GF-D8 (cell line): ENCODE results near the gene DNAH17.

Experiments used
- DNase-seq: peaks from one replicate; lab custom pipeline; 2025; lab: John Stamatoyannopoulos, UW

Gene DNAH17

GRCh38 chr17:78575340-78575739 lies 1.9 kb downstream of the DNAH17 start:
- no peak for DNase-seq

DNA sequence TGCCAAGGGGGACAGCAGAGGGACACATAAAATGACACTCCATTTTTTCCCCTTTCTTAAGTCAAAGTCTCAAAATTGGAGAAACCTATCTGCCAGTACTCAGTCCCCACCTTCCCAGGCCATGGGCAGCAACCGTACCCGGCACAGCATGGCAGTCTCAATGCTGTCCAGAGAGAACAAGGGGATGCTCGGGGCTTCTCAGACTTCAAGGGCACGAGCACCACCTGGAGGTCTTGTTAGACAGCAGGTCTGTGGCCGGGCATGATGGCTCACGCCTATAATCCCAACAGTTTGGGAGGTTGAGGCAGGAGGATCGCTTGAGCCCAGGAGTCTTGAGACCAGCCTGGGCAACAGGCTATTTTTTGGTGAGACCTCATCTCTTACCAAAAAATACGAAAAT lies 3.2 kb downstream of the DNAH17 start:
- DNase-seq: no peak

DNA sequence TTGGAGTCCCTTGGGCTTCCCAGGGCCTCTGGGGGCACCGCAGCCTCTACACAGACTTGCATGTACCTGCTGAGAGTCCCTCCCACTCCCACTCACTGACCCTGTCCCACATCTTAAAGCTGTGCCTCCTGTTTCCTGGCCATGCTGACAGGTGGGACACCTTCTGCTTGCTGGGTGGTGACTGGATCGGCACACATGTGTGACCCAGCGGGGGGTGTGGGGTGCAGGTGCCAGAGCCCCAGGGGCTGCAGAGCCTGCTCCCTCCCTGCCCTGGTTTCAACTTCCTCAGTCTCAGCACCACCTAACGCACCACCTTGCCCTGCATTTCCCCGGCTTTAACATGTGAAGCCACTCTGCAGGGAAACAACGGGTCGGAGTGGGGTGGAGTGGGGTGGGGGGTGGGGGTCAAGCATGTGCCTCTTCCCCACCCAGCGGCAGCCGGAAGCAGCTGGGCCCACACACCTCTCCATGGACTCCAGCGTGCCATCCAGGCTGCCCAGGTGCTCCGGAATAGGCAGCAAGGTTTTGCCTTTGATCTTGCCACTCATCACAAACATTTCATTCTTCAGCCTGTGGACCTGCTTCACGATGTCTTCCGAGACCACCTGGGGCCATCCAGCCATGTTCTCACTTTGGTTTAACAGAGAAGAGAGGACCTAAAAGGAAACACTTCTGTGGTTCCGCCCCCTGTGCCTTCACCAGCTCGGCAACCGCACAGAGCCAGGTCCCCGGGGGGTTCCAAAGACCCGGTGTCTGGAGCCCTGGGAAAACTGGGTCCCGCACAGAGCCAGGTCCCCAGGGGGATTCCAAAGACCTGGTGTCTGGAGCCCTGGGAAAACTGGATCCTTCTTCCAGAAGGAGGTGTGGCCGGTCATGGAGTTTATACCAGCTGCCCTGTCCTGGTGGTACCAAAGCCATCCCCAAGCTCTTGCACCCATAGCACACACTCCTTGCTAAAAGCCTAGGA lies 4.7 kb downstream of the DNAH17 start:
- DNase-seq: no peak

DNA sequence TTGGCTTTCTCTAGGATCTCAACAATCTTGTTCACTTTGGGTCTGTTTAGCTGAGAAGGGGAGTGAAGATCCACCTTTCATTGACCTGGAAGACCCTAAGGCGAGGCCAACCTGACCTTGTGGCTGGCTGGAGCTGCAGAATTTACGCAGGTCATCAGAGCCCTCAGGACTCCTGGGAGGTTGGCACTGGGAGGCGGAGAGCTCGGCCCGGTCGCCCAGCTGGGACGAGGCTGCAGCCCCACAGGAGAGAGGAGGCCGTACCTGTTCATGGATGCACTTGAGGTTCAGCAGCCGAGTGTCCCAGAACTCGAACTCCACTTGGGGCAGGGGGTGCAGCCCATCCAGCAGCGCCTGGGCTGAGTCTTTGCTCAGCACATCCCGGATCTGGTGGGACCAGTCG lies 5.9 kb downstream of the DNAH17 start:
- no peak for DNase-seq

DNA sequence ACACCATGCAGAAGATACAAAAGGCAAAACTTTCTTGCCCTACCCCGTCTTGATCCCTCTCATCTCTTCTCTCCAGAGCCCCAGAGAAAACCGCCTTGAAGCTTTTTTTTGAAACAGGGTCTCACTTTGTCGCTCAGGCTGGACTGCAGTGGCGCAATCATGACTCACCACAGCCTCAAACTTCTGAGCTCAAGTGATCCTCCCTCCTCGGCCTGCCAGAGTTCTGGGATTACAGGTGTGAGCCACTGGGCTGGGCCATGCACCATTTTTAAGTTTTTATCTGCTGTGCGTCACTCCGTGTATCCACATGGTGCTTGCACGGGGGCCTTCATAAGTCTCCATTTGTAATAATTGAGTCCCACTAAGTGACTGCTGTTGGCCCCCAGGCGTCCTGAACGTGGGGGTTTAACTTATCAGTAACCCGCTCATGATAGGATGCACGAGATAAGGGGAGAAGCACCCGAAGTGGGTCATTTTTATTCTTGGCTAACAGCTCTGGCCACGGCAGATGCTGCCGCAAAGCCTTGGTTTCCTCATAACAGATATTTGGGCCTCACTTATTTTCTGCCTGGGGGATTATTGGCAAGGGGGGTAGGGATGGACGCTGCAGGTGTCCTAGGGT lies 8.6 kb downstream of the DNAH17 start:
- no peak for DNase-seq

GRCh38 chr17:78567991-78568390 lies 9.2 kb downstream of the DNAH17 start:
- no peak for DNase-seq

DNA sequence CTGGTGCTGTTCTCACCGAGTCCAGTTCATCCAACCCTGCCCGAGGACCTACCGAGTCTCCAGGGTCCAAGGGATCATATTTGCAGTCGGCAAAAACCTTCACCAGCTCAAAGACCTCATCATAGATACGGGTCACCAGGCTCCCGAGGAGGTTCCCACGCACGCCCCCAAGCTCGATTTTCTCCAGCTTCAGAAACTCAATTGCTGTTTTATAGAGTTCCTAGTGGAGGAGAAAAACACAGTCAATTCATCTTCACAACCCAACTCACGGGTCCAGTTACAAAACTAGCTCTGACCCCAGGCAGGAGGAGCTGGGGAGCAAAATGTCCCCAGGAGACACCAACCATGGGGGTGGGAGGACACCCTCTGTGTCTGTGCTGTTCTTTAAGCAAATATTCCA lies 10.2 kb downstream of the DNAH17 start:
- DNase-seq: no peak

DNA sequence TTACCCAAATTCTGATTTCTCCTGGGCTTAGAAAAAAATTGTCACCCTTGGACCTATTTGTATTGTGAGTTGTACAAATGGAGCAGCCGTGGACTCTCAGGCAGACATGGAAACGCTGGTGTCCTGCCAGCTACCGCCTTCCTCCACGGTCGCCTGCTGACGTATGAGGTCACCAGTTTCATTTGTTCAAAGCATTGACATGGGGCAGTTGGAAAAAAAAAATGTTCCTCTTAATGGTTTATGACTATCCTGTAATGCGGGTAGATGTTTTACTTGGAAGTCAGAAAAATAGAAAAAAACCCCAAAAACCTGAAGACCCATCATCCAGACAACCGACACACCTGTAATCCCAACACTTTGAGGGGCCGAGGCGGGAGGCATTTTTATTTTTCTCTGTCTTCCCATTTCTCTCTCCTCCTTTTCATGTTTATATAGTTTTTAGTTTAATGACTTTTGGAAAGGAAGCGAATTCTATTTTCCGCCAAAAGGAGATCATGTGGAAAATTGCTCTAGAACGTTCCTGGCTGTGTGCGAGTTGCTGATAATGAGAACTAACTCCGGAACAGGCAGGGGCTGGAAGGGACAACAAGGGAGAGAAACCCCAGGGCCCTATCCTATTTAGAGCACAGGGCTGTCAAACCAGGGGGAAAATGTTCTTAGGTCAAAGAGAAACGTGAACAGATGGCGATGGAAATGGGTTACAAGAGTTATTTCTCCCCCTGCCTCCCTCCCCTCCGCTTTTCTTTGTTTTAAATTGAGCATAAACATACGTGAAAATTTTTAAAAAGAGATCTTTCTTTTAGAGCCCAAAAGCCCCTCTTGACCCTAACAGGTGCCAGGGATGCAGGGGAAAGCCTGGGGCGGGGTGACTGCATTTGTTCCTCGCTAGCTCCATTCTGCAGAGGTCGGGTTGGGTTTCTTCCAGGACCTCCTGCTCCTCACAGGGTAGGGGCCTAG lies 13.7 kb downstream of the DNAH17 start:
- no peak for DNase-seq

DNA sequence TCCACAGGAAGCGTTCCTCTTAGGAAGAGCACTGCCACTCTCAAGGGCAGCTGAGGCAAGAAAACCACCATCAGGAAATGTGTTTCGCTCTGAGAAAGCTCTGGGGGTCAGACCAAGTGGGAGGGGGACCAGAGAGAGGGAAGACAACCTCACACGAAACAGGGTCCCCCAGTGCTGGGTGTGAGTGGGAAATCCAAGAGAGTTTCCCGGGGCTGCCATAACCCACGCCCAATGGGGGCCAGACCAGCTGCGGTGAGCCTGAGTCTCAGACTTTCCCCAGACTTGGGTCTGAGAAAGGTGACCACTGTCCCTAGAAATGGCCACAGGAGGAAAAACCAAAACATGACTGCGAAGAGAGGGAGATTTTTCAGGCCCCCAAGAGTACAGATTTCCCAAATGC lies 14.5 kb downstream of the DNAH17 start:
- no peak for DNase-seq

- DNase-seq: no peak
Observed at GRCh38 chr17:78561166-78561565, 16.0 kb downstream of the DNAH17 start.

GRCh38 chr17:78560731-78561130 lies 16.5 kb downstream of the DNAH17 start:
- DNase-seq: no peak

- DNase-seq: no peak
Observed at GRCh38 chr17:78559749-78560368, 17.3 kb downstream of the DNAH17 start.

GRCh38 chr17:78558989-78559388 lies 18.2 kb downstream of the DNAH17 start:
- no peak for DNase-seq

GRCh38 chr17:78558181-78558850 lies 18.9 kb downstream of the DNAH17 start:
- no peak for DNase-seq

DNA sequence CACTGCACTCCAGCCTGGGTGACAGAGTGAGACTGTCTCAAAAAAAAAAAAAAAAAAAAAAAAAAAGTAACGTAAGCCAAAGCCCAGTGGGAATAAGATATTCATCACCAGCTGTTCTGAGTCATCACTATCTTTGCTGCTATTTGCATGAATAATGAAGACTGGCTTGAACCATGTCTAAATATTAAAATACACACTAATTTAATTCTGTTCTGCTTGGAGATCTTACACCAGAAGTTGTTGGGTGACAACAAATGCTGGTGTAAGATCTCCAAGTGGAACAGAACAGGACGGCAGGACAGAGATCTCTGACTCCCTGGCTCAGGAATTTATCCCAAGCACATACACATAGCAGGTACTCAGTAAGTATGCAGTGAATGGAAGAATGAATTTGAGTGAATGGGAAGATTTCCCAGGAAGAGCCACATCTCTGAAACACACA lies 19.6 kb downstream of the DNAH17 start:
- no peak for DNase-seq

DNA sequence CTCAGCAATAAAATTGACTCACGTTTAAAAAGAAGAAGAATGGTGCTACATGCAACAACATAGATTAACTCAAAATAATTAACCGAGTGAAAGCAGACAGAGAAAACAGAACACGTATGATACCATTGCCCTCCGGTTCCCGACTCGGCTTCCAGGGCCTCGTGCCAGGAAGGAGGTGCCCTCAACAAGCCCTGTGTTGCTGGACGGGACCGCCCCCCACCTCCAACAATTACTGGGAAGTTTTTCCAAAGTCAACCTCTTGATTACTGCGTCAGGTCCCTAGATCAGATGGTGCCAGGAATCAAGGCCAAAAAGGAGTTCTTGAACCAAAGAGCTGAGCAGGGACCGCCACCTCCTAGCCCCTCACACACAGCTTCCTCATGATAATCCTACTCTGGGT lies 20.4 kb downstream of the DNAH17 start:
- no peak for DNase-seq

- no peak for DNase-seq
Observed at GRCh38 chr17:78555746-78556401, 21.3 kb downstream of the DNAH17 start.

- DNase-seq: no peak
Observed at GRCh38 chr17:78550464-78550863, 26.7 kb downstream of the DNAH17 start.

DNA sequence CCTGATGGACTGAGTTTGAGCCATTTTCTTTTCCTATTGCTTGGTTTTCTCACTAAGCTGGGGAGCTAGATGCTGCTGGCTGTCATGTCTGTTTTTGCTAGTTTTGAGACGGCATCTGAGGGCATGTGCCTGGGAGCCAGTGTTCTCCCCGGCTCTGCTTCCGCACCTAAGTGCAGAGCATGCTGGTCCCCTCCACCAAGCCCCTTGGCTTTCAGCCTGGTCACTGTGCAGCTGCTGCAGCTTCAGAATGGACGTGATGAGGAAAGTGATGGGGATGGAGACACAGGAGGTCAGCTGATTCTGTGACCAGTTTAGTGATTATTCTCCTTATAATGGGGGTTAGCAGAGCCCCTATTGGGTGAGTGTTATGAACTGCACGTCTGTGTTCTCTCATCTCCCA lies 28.5 kb downstream of the DNAH17 start:
- DNase-seq: no peak

GRCh38 chr17:78547035-78547434 lies 30.2 kb downstream of the DNAH17 start:
- DNase-seq: no peak

DNA sequence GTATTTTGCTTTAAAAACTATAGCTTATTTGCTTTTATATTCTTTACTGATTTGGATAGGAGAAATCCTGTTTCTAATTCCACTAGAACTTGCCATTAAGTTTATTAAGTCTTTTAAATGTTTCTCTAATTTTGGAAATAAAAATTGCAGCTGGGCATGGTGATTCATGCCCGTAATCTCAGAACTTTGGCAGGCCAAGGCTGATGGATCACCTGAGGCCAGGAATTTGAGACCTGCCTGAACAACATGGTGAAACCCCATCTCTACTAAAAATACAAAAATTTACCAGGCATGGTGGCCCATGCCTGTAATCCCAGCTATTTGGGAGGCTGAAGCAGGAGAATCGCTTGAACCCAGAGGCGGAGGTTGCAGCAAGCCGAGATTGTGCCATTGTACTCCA lies 30.7 kb downstream of the DNAH17 start:
- no peak for DNase-seq
